SK-N-SH (cell line): ENCODE results near the gene RIPOR2.

Experiments used
- EP300 ChIP-seq, 2 experiments: IDR thresholded peaks; 2 replicates each; pipeline versions ENCODE4 v1.4.0 to v1.6.1; 2012; ENCODE audit warnings: borderline replicate concordance in 1 of 2, low read depth in 1 of 2, low read length in 1 of 2
- JUND ChIP-seq: IDR thresholded peaks from 2 replicates; pipeline ENCODE4 v1.4.0; 2012
- POLR2AphosphoS5 ChIP-seq: IDR thresholded peaks from 2 replicates; pipeline ENCODE4 v1.6.1; 2012; ENCODE audit warnings: low read depth, low read length
- RAD21 ChIP-seq: IDR thresholded peaks from 2 replicates; pipeline ENCODE4 v1.6.1; 2012; ENCODE audit warnings: mild to moderate bottlenecking, low read length
- SMC3 ChIP-seq: IDR thresholded peaks from 2 replicates; pipeline ENCODE4 v1.6.1; 2012; ENCODE audit warnings: low read depth, low read length, improper control_type of control experiment
- TEAD4 ChIP-seq: IDR thresholded peaks from 2 replicates; pipeline ENCODE4 v1.4.0; 2012; ENCODE audit warnings: mild to moderate bottlenecking, borderline replicate concordance; ENCODE audit not compliant: insufficient read depth
- TF ChIP-seq, protein P1 (sequence below): fragments of 200-600 bp; sonication (generic); IDR thresholded peaks from 2 replicates; pipeline ENCODE4 v1.6.1; 2017; ENCODE audit warnings: antibody characterized with exemption, mild to moderate bottlenecking, moderate library complexity
- TF ChIP-seq, protein P2 (sequence below): fragments of 150-350 bp; IDR thresholded peaks from 2 replicates; pipeline ENCODE4 v1.6.1; 2017; ENCODE audit warnings: antibody characterized with exemption, low read length, low read depth, borderline replicate concordance
- TF ChIP-seq, protein P3 (sequence below): IDR thresholded peaks from 2 replicates; pipeline ENCODE4 v1.6.1; 2012; ENCODE audit warnings: mild to moderate bottlenecking, low read depth, low read length, moderate library complexity
- TF ChIP-seq, protein P4 (sequence below): IDR thresholded peaks from 2 replicates; pipeline ENCODE4 v1.4.0; 2012; ENCODE audit warnings: low read depth, borderline replicate concordance

DNA sequence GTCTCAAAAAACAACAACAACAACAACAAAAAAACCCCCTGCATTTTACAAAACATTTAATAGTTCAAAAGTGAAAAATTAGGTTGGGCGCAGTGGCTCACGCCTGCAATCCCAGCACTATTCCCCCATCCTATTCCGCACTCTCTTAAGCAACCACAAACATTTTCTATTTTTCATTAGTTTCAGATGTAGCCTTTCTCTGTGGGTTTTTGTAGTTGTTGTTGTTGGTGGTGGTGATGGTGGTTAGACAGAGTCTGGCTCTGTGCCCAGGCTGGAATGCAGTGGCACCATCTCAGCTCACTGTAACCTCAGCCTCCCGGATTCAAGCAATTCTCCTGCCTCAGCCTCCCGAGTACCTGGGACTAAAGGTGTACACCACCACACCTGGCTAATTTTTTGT lies 167.4 kb downstream of the RIPOR2 start:
- TF ChIP-seq, protein P1, sequence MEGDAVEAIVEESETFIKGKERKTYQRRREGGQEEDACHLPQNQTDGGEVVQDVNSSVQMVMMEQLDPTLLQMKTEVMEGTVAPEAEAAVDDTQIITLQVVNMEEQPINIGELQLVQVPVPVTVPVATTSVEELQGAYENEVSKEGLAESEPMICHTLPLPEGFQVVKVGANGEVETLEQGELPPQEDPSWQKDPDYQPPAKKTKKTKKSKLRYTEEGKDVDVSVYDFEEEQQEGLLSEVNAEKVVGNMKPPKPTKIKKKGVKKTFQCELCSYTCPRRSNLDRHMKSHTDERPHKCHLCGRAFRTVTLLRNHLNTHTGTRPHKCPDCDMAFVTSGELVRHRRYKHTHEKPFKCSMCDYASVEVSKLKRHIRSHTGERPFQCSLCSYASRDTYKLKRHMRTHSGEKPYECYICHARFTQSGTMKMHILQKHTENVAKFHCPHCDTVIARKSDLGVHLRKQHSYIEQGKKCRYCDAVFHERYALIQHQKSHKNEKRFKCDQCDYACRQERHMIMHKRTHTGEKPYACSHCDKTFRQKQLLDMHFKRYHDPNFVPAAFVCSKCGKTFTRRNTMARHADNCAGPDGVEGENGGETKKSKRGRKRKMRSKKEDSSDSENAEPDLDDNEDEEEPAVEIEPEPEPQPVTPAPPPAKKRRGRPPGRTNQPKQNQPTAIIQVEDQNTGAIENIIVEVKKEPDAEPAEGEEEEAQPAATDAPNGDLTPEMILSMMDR = no peak
- TF ChIP-seq POLR2AphosphoS5 (no peak), JUND (no peak), EP300 (IDR thresholded peaks at IDR 0.05; ENCODE audit: borderline replicate concordance in 1 of 2, low read depth in 1 of 2, low read length in 1 of 2) (no peak), SMC3 (no peak), RAD21 (no peak), TEAD4 (no peak)
- TF ChIP-seq, protein P2, sequence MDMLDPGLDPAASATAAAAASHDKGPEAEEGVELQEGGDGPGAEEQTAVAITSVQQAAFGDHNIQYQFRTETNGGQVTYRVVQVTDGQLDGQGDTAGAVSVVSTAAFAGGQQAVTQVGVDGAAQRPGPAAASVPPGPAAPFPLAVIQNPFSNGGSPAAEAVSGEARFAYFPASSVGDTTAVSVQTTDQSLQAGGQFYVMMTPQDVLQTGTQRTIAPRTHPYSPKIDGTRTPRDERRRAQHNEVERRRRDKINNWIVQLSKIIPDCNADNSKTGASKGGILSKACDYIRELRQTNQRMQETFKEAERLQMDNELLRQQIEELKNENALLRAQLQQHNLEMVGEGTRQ = no peak
- TF ChIP-seq, protein P3, sequence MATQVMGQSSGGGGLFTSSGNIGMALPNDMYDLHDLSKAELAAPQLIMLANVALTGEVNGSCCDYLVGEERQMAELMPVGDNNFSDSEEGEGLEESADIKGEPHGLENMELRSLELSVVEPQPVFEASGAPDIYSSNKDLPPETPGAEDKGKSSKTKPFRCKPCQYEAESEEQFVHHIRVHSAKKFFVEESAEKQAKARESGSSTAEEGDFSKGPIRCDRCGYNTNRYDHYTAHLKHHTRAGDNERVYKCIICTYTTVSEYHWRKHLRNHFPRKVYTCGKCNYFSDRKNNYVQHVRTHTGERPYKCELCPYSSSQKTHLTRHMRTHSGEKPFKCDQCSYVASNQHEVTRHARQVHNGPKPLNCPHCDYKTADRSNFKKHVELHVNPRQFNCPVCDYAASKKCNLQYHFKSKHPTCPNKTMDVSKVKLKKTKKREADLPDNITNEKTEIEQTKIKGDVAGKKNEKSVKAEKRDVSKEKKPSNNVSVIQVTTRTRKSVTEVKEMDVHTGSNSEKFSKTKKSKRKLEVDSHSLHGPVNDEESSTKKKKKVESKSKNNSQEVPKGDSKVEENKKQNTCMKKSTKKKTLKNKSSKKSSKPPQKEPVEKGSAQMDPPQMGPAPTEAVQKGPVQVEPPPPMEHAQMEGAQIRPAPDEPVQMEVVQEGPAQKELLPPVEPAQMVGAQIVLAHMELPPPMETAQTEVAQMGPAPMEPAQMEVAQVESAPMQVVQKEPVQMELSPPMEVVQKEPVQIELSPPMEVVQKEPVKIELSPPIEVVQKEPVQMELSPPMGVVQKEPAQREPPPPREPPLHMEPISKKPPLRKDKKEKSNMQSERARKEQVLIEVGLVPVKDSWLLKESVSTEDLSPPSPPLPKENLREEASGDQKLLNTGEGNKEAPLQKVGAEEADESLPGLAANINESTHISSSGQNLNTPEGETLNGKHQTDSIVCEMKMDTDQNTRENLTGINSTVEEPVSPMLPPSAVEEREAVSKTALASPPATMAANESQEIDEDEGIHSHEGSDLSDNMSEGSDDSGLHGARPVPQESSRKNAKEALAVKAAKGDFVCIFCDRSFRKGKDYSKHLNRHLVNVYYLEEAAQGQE = no peak
- TF ChIP-seq, protein P4, sequence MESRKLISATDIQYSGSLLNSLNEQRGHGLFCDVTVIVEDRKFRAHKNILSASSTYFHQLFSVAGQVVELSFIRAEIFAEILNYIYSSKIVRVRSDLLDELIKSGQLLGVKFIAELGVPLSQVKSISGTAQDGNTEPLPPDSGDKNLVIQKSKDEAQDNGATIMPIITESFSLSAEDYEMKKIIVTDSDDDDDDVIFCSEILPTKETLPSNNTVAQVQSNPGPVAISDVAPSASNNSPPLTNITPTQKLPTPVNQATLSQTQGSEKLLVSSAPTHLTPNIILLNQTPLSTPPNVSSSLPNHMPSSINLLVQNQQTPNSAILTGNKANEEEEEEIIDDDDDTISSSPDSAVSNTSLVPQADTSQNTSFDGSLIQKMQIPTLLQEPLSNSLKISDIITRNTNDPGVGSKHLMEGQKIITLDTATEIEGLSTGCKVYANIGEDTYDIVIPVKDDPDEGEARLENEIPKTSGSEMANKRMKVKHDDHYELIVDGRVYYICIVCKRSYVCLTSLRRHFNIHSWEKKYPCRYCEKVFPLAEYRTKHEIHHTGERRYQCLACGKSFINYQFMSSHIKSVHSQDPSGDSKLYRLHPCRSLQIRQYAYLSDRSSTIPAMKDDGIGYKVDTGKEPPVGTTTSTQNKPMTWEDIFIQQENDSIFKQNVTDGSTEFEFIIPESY = no peak
